GM19099 (cell line): ENCODE results near the gene DAZAP1.

Experiments used
- POLR2A ChIP-seq: IDR thresholded peaks from 3 replicates; pipeline ENCODE4 v1.6.1; 2011; ENCODE audit warnings: low read depth; ENCODE audit not compliant: insufficient read length; ENCODE audit errors: extremely low read depth

Gene DAZAP1

GRCh38 chr19:1407528-1408299 is at the start of gene DAZAP1:
Gene DAZAP1, plus strand, starts transcription at chr19:1407586. Its CDS starts 188 bp downstream, at chr19:1407774.
- no peak for TF ChIP-seq POLR2A

GRCh38 chr19:1360126-1360817 is 47.1 kb upstream of the DAZAP1 start:
- no peak for TF ChIP-seq POLR2A

DNA sequence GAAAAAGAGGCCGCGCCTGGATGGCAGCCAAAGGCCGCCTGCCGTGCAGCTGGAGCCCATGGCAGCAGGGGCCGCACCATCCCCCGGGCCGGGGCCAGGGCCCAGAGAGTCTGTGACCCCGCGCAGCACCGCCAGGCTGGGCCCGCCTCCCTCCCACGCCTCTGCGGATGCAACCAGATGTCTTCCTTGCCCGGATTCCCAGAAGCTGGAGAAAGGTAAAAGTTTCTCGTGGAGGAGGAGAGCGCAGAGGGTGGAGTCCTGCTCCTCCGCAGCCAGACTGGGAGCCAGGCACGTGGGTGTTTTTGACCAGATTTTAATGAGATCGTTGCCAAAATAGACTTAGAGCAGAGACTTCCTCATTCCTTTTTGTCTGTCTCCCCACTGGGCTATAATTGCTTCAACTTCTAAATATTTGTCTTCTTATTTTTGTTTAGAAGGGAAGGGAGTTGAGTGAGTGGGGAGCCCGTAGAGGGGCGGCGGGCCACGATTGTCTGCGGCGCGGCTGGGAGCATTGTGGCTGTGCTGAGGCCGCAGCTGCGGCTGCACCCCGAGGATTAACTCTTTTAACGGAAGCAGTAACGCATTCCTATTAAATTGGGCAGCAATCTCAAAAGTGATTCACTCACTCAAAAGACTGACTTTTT is 46.4 kb upstream of the DAZAP1 start:
- TF ChIP-seq POLR2A, result no peak

GRCh38 chr19:1361601-1362386 is 45.6 kb upstream of the DAZAP1 start:
- TF ChIP-seq POLR2A, result no peak

GRCh38 chr19:1362387-1363257 is 44.8 kb upstream of the DAZAP1 start:
- no peak for TF ChIP-seq POLR2A

- no peak for TF ChIP-seq POLR2A
These were observed 43.8 kb upstream of the DAZAP1 start for GRCh38 chr19:1363599-1363998.

- TF ChIP-seq POLR2A, result no peak
These were observed 43.2 kb upstream of the DAZAP1 start for GRCh38 chr19:1364070-1364704.

- TF ChIP-seq POLR2A, result no peak
These were observed 41.8 kb upstream of the DAZAP1 start for GRCh38 chr19:1365319-1366269.

GRCh38 chr19:1366296-1366695 is 41.1 kb upstream of the DAZAP1 start:
- no peak for TF ChIP-seq POLR2A

DNA sequence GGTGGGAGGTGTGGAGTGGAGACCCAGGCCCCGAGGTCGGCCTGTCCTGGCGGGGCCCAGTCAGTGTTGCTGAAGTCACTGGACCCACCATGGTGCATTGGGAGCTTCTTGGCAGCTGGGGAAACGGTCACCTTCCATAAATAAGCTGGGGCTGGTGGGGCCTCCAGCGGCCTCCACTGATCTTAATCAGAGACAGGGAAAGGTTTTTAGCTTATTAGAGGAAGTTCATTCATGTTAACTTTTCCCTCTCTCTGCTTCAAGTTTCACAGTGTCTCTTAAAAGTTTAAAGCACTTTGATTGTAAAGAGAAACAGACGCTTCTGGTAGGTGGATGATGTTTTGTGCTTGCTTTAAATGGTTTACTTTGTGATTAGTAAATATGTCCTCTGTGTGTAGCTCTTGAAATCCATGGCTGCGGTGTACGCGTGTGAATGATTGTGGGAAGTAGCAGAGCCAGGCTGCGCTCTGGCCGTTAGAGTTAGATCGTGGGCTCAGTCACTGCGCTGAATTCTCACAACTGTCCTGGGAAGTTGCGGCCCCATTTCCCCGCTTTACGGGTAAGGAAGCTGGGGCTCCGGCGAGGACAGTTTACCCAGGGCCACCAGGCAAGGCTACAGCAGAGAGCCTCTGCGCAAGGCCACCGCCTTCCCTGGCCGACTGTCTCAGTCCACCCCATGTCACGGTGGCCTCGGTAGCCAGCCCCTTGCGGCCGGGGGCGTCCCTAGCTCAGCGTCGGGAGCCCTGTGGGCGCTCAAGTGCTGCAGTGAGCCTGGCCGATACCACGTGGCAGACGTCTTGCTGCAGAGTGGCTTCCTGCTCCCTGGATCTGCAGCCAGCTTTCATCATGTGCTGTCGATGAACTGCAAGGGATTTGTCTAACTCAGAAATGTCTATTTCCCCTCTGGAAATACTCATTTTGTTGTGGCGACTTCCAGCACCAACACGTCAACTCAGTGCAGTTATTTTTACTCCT is 40.2 kb upstream of the DAZAP1 start:
- TF ChIP-seq POLR2A, result peak; percentile 28

DNA sequence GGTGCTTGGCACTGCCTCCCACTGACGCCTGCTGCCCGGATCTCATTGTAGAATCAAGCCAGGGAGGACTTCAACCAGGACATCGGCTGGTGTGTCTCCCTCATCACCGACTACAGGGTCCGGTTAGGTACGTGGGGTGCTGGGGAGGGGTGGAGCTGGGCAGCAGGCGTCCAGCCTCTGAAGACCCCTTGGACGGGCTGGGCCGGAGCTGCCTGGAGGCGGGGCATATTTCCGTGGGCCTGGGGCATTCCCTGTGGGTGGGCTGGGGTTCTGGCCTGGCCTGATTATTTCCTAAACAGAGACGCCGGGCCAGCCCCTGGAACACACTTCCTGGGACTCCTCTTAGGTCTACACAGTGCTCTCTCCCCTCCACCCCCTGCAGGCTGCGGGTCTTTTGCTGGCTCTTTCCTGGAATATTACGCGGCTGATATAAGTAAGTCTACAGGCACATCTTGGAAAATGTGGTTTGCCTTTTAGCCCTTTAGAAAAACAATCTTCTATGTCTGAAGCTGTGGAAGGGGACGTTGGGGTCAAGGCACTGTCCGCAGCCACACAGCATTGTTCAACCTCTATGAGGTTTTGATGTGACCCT is 38.1 kb upstream of the DAZAP1 start:
- no peak for TF ChIP-seq POLR2A
